IMR-90 (cell line): ENCODE measurements around the gene UBE2D4. TPM values are rescaled to one million over a fixed set of nuclear protein-coding genes. Genes with fewer than 3 reads are reported as not detected.
"Not testable (repeated sequence)": the region's sequence is repeated elsewhere in the genome, so short reads cannot be mapped to it uniquely, and the experiment has no call there.

Experiments
- ATAC-seq: fragments of 200-7000 bp; cut with Tn5 transposase; 2 replicates; pipeline ENCODE4 v1.9.1; 2020; ENCODE audit warnings: low read depth, mild to moderate bottlenecking, moderate library complexity
- BruUV-seq: library from RNA; stranded (reverse); fragments of 400-500 nt; replicated peaks from 2 replicates; lab custom pipeline; 2021; lab: Mats Ljungman, UMichigan
- CTCF ChIA-PET: fragments of 300-600 bp; formaldehyde crosslinking; extraction: SDS; loops from one replicate; lab custom pipeline; 2021; ENCODE audit warnings: antibody characterized with exemption; lab: Yijun Ruan, JAX
- POLR2A ChIA-PET: fragments of 300-600 bp; sonication (Branson Sonifier 250); formaldehyde crosslinking; loops from one replicate; lab custom pipeline; 2022; ENCODE audit warnings: antibody characterized with exemption; ENCODE audit not compliant: unreplicated experiment; lab: Charles Lee
- DNase-seq: peaks from one replicate; pipeline ENCODE4 v3.0.0; 2013
- H2AFZ ChIP-seq: replicated peaks from 2 replicates; pipeline ENCODE3; 2013; ENCODE audit warnings: low read length, mild to moderate bottlenecking; ENCODE audit not compliant: poor library complexity
- H2AK5ac ChIP-seq: 2 replicates; pipeline ENCODE4 v1.6.1; 2013; ENCODE audit warnings: low read depth, low read length, inconsistent platforms
- H2AK9ac ChIP-seq: replicated peaks from 2 replicates; pipeline ENCODE3; 2013; ENCODE audit warnings: mild to moderate bottlenecking, low read depth, low read length, moderate library complexity; ENCODE audit not compliant: poor library complexity
- H2BK120ac ChIP-seq: 2 replicates; pipeline ENCODE4 v1.6.1; 2013; ENCODE audit warnings: low read depth, low read length, inconsistent platforms
- H2BK15ac ChIP-seq: 3 replicates; pipeline ENCODE4 v1.6.1; 2013; ENCODE audit warnings: low read depth, low read length, inconsistent platforms
- H2BK20ac ChIP-seq: 2 replicates; pipeline ENCODE4 v1.6.1; 2013; ENCODE audit warnings: low read depth, mild to moderate bottlenecking, inconsistent platforms, low read length, moderate library complexity
- H2BK5ac ChIP-seq: 2 replicates; pipeline ENCODE4 v1.6.1; 2013; ENCODE audit warnings: mild to moderate bottlenecking, low read depth, low read length, inconsistent platforms; ENCODE audit not compliant: poor library complexity, severe bottlenecking
- H3K14ac ChIP-seq: replicated peaks from 2 replicates; pipeline ENCODE4 v1.6.1; 2013; ENCODE audit warnings: low read depth, low read length, inconsistent platforms
- H3K18ac ChIP-seq: 2 replicates; pipeline ENCODE4 v1.6.1; 2013; ENCODE audit warnings: low read depth, low read length, control low read depth
- H3K23ac ChIP-seq: 2 replicates; pipeline ENCODE4 v1.6.1; 2013; ENCODE audit warnings: low read depth, low read length, inconsistent platforms
- H3K27ac ChIP-seq: 2 replicates; pipeline ENCODE4 v1.5.1; 2013; ENCODE audit warnings: mild to moderate bottlenecking, control low read depth, low read length; ENCODE audit not compliant: insufficient read depth
- H3K27me3 ChIP-seq: 2 replicates; pipeline ENCODE4 v1.6.1; 2013; ENCODE audit warnings: low read length; ENCODE audit not compliant: control insufficient read depth, insufficient read depth
- H3K36me3 ChIP-seq: 2 replicates; pipeline ENCODE4 v1.6.1; 2013; ENCODE audit warnings: low read length, mixed read lengths; ENCODE audit not compliant: control insufficient read depth, insufficient read depth
- H3K4ac ChIP-seq: 2 replicates; pipeline ENCODE4 v1.6.1; 2013; ENCODE audit warnings: low read depth, low read length, inconsistent platforms
- H3K4me1 ChIP-seq: 2 replicates; pipeline ENCODE4 v1.6.1; 2013; ENCODE audit warnings: low read length, mixed read lengths; ENCODE audit not compliant: control insufficient read depth, insufficient read depth
- H3K4me2 ChIP-seq: 2 replicates; pipeline ENCODE4 v1.6.1; 2013; ENCODE audit warnings: low read depth, mild to moderate bottlenecking, control low read depth, low read length, moderate library complexity
- H3K4me3 ChIP-seq: 2 replicates; pipeline ENCODE4 v1.5.1; 2013; ENCODE audit warnings: low read depth, mild to moderate bottlenecking, control low read depth, low read length, moderate library complexity; ENCODE audit not compliant: insufficient read depth
- H3K56ac ChIP-seq: 2 replicates; pipeline ENCODE4 v1.6.1; 2013; ENCODE audit warnings: low read length, inconsistent platforms; ENCODE audit not compliant: insufficient read depth; ENCODE audit errors: extremely low read depth
- H3K79me1 ChIP-seq, 2 experiments: 2 replicates each; pipeline ENCODE4 v1.6.1; 2013; ENCODE audit warnings: low read length in 2 of 2, inconsistent platforms in 1 of 2, low read depth in 1 of 2
- H3K9ac ChIP-seq: 2 replicates; pipeline ENCODE4 v1.6.1; 2013; ENCODE audit warnings: low read depth, low read length, control low read depth
- H3K9me1 ChIP-seq: 2 replicates; pipeline ENCODE4 v1.6.1; 2013; ENCODE audit warnings: low read length, inconsistent platforms; ENCODE audit not compliant: insufficient read depth
- H3K9me3 ChIP-seq: 2 replicates; pipeline ENCODE4 v1.6.1; 2013; ENCODE audit warnings: low read length; ENCODE audit not compliant: control insufficient read depth, insufficient read depth
- H4K20me1 ChIP-seq: 2 replicates; pipeline ENCODE4 v1.6.1; 2013; ENCODE audit warnings: low read length, inconsistent platforms; ENCODE audit not compliant: insufficient read depth
- H4K5ac ChIP-seq: 2 replicates; pipeline ENCODE4 v1.6.1; 2013; ENCODE audit warnings: mild to moderate bottlenecking, low read depth, low read length, control low read depth
- H4K8ac ChIP-seq, 2 experiments: 2 replicates each; pipeline ENCODE4 v1.6.1; 2013; ENCODE audit warnings: low read depth in 2 of 2, low read length in 2 of 2, control low read depth in 1 of 2, inconsistent platforms in 1 of 2
- H4K91ac ChIP-seq: 2 replicates; pipeline ENCODE4 v1.6.1; 2013; ENCODE audit warnings: low read depth, low read length, inconsistent platforms; ENCODE audit not compliant: insufficient read depth
- WGBS, 2 experiments: methylation state at CpG; one replicate each; pipeline versions ENCODE4 v1.1.5 to v1.1.7; 2013; ENCODE audit warnings: missing lambda C conversion rate in 2 of 2; ENCODE audit not compliant: insufficient read length in 1 of 2; ENCODE audit errors: extremely low coverage in 2 of 2; 5-methylcytosine and 5-hydroxymethylcytosine counted together
- dilution Hi-C: fragments of 300-500 bp; cut with HindIII; formaldehyde crosslinking; loops from one replicate; pipeline ENCODE4 v1.14.3; 2018; ENCODE audit warnings: low sequenced_read_pairs; ENCODE audit not compliant: unreplicated experiment
- in situ Hi-C: fragments of 300-500 bp; cut with MboI; formaldehyde crosslinking; loops from 3 replicates; pipeline ENCODE4 v1.14.3; 2019; ENCODE audit warnings: low sequenced_read_pairs, inconsistent platforms, mixed read lengths
- intact Hi-C: fragments of 100-400 bp; cut with micrococcal nuclease; formaldehyde crosslinking; loops from 2 replicates; pipeline ENCODE4 v1.10.0; 2022
- polyA plus RNA-seq, 3 experiments: library from polyadenylated mRNA; depleted of rRNA; stranded (reverse); fragments of >200 nt; gene quantifications; 2 replicates each; pipeline ENCODE4 v1.2.3, GENCODE V29; 2012; ENCODE audit warnings: low replicate concordance in 1 of 3
- total RNA-seq: library from RNA; depleted of rRNA; stranded (reverse); fragments of >200 nt; gene quantifications from 2 replicates; pipeline ENCODE4 v1.2.3, GENCODE V29; 2012

UBE2D4 gene
- total and polyA plus RNA-seq, 2 of the 4 experiments (the other 2 are of a cell fraction): 9.7 to 10.5 TPM

DNA sequence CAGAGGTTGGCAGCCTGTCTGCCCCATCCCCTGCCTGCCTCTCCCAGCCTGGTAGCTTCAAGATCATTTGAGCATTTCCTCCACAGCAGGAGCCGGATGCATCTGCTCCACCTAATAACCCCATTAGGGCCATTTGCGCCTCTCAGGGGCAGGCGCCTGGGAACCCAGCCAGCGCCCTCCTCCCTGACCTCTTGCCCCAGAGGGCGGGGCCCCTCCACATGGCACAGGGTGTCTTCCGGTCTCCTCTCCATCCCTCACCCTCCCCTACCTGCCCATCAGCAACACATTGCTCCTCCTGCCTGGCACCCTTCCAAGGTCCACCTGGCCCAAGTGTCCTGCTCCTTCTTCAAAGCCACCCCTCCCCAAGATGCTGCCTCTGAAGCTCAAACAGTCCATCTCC, 56.6 kb downstream of the UBE2D4 start:
- in situ Hi-C loops, intact Hi-C loops, H3K4me3 ChIP-seq, H3K4me1 ChIP-seq, H3K9me3 ChIP-seq, H2AK5ac ChIP-seq, POLR2A ChIA-PET, H3K4ac ChIP-seq, dilution Hi-C loops, H3K18ac ChIP-seq, H2BK5ac ChIP-seq, H3K56ac ChIP-seq, H3K27ac ChIP-seq, H3K14ac ChIP-seq, H3K4me2 ChIP-seq, H3K9ac ChIP-seq, H2AK9ac ChIP-seq, H4K8ac ChIP-seq, H3K23ac ChIP-seq, H4K20me1 ChIP-seq, H4K91ac ChIP-seq, ATAC-seq, H3K27me3 ChIP-seq, H3K79me1 ChIP-seq, H2BK120ac ChIP-seq, H4K5ac ChIP-seq, H3K9me1 ChIP-seq, DNase-seq, H2BK15ac ChIP-seq, H2AFZ ChIP-seq, H2BK20ac ChIP-seq, BruUV-seq, H3K36me3 ChIP-seq, CTCF ChIA-PET: not testable (repeated sequence)
- WGBS, 2 experiments: no CpG with 5 or more reads among the region's 6 CpGs

DNA sequence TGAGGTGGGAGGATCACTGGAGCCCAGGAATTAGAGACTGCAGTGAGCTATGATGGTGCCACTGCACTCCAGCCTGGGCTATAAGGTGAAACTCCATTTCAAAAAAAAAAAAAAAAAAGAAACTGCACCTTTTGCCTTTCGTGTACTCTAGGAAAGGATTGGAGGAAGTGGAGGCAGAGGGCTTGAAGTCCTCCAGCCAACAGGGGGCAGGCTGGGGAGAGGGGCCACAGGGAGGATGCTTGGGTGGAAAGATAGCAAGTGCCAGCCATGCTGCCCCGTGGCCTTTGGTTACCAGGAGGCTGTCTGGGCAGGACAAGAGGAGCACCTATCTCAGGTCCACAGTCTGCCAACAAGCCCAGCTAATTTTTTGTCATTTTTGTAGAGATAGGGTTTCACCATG, 57.5 kb downstream of the UBE2D4 start:
- not testable (repeated sequence) for ATAC-seq

More for the DNA sequence above, 57.5 kb downstream of the UBE2D4 start:
- H3K4me2 ChIP-seq, H2AK5ac ChIP-seq, H2BK15ac ChIP-seq, CTCF ChIA-PET, POLR2A ChIA-PET, H2BK5ac ChIP-seq, H2AFZ ChIP-seq, H3K9me1 ChIP-seq, H3K4ac ChIP-seq, H3K18ac ChIP-seq, H4K8ac ChIP-seq, H4K5ac ChIP-seq, H2BK20ac ChIP-seq, H3K4me1 ChIP-seq, H3K79me1 ChIP-seq, BruUV-seq, H2AK9ac ChIP-seq, H2BK120ac ChIP-seq, H3K56ac ChIP-seq, H3K27ac ChIP-seq, dilution Hi-C loops, H3K23ac ChIP-seq, in situ Hi-C loops, H3K9me3 ChIP-seq, H3K9ac ChIP-seq, H3K14ac ChIP-seq, H3K4me3 ChIP-seq, intact Hi-C loops, H4K20me1 ChIP-seq, DNase-seq, H4K91ac ChIP-seq, H3K36me3 ChIP-seq, H3K27me3 ChIP-seq: not testable (repeated sequence)
- no CpG with 5 or more reads among the region's 2 CpGs for WGBS, 2 experiments
